Measurements from ENCODE around the gene TRIM74. TPM values are rescaled to one million over a fixed set of nuclear protein-coding genes. Genes with fewer than 3 reads are reported as not detected.

Gene TRIM74
- total and polyA plus RNA-seq, 9 of the 15 experiments (the other 6 are each of a cell fraction or from before 2014, with no cell fraction given) = not detected

DNA sequence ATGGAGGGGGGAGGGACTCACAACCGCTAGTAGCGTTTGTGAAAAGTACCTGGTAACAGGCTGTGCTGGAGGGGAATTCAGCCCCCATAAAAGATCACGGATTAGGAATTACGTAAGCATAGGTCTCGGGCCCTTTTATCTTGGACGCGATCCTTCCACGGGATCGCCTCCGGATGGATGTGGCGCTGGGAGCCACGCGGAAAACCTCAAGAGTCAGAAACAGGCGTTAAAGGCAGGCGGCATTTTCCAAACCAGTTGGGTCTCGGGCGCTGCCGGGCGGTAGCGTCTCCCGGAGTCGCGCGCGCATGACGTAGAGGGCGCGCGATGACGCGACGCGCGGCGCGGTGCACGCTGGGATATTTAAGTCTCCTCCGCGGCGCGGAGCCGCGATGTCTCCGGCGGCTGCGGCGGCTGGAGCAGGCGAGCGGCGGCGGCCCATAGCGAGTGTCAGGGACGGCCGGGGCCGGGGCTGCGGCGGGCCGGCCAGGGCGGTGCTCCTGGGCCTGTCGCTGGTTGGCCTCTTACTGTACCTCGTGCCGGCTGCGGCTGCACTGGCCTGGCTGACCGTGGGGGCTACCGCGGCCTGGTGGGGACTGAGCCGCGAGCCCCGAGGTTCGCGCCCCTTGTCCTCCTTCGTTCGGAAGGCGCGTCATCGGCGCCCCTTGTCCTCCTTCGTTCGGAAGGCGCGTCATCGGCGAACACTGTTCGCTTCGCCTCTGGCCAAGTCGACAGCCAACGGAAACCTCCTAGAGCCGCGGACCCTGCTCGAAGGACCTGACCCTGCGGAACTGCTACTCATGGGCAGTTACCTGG, 44.3 kb downstream of the TRIM74 start, which contains the start of gene POM121 (continued):
- TF ChIP-seq, protein P1, sequence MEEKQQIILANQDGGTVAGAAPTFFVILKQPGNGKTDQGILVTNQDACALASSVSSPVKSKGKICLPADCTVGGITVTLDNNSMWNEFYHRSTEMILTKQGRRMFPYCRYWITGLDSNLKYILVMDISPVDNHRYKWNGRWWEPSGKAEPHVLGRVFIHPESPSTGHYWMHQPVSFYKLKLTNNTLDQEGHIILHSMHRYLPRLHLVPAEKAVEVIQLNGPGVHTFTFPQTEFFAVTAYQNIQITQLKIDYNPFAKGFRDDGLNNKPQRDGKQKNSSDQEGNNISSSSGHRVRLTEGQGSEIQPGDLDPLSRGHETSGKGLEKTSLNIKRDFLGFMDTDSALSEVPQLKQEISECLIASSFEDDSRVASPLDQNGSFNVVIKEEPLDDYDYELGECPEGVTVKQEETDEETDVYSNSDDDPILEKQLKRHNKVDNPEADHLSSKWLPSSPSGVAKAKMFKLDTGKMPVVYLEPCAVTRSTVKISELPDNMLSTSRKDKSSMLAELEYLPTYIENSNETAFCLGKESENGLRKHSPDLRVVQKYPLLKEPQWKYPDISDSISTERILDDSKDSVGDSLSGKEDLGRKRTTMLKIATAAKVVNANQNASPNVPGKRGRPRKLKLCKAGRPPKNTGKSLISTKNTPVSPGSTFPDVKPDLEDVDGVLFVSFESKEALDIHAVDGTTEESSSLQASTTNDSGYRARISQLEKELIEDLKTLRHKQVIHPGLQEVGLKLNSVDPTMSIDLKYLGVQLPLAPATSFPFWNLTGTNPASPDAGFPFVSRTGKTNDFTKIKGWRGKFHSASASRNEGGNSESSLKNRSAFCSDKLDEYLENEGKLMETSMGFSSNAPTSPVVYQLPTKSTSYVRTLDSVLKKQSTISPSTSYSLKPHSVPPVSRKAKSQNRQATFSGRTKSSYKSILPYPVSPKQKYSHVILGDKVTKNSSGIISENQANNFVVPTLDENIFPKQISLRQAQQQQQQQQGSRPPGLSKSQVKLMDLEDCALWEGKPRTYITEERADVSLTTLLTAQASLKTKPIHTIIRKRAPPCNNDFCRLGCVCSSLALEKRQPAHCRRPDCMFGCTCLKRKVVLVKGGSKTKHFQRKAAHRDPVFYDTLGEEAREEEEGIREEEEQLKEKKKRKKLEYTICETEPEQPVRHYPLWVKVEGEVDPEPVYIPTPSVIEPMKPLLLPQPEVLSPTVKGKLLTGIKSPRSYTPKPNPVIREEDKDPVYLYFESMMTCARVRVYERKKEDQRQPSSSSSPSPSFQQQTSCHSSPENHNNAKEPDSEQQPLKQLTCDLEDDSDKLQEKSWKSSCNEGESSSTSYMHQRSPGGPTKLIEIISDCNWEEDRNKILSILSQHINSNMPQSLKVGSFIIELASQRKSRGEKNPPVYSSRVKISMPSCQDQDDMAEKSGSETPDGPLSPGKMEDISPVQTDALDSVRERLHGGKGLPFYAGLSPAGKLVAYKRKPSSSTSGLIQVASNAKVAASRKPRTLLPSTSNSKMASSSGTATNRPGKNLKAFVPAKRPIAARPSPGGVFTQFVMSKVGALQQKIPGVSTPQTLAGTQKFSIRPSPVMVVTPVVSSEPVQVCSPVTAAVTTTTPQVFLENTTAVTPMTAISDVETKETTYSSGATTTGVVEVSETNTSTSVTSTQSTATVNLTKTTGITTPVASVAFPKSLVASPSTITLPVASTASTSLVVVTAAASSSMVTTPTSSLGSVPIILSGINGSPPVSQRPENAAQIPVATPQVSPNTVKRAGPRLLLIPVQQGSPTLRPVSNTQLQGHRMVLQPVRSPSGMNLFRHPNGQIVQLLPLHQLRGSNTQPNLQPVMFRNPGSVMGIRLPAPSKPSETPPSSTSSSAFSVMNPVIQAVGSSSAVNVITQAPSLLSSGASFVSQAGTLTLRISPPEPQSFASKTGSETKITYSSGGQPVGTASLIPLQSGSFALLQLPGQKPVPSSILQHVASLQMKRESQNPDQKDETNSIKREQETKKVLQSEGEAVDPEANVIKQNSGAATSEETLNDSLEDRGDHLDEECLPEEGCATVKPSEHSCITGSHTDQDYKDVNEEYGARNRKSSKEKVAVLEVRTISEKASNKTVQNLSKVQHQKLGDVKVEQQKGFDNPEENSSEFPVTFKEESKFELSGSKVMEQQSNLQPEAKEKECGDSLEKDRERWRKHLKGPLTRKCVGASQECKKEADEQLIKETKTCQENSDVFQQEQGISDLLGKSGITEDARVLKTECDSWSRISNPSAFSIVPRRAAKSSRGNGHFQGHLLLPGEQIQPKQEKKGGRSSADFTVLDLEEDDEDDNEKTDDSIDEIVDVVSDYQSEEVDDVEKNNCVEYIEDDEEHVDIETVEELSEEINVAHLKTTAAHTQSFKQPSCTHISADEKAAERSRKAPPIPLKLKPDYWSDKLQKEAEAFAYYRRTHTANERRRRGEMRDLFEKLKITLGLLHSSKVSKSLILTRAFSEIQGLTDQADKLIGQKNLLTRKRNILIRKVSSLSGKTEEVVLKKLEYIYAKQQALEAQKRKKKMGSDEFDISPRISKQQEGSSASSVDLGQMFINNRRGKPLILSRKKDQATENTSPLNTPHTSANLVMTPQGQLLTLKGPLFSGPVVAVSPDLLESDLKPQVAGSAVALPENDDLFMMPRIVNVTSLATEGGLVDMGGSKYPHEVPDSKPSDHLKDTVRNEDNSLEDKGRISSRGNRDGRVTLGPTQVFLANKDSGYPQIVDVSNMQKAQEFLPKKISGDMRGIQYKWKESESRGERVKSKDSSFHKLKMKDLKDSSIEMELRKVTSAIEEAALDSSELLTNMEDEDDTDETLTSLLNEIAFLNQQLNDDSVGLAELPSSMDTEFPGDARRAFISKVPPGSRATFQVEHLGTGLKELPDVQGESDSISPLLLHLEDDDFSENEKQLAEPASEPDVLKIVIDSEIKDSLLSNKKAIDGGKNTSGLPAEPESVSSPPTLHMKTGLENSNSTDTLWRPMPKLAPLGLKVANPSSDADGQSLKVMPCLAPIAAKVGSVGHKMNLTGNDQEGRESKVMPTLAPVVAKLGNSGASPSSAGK (IDR thresholded peaks at IDR 0.05) = peak; percentile 30; the same call in 1 of the 2 replicates
- TF ChIP-seq, protein P2, sequence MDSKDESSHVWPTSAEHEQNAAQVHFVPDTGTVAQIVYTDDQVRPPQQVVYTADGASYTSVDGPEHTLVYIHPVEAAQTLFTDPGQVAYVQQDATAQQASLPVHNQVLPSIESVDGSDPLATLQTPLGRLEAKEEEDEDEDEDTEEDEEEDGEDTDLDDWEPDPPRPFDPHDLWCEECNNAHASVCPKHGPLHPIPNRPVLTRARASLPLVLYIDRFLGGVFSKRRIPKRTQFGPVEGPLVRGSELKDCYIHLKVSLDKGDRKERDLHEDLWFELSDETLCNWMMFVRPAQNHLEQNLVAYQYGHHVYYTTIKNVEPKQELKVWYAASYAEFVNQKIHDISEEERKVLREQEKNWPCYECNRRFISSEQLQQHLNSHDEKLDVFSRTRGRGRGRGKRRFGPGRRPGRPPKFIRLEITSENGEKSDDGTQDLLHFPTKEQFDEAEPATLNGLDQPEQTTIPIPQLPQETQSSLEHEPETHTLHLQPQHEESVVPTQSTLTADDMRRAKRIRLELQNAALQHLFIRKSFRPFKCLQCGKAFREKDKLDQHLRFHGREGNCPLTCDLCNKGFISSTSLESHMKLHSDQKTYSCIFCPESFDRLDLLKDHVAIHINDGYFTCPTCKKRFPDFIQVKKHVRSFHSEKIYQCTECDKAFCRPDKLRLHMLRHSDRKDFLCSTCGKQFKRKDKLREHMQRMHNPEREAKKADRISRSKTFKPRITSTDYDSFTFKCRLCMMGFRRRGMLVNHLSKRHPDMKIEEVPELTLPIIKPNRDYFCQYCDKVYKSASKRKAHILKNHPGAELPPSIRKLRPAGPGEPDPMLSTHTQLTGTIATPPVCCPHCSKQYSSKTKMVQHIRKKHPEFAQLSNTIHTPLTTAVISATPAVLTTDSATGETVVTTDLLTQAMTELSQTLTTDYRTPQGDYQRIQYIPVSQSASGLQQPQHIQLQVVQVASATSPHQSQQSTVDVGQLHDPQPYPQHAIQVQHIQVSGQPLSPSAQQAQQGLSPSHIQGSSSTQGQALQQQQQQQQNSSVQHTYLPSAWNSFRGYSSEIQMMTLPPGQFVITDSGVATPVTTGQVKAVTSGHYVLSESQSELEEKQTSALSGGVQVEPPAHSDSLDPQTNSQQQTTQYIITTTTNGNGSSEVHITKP (IDR thresholded peaks at IDR 0.05; ENCODE audit: partially characterized antibody) = no peak
- TF ChIP-seq SNIP1 (IDR thresholded peaks at IDR 0.05; ENCODE audit: low read depth) = 0 out of 2 replicates have a peak, but pooled peaks have one; percentile 34
- TF ChIP-seq MYBL2 (IDR thresholded peaks at IDR 0.05; ENCODE audit: low read depth) = no peak
- no peak for TF ChIP-seq MYBL2 (CRISPR knock-in tag; IDR thresholded peaks at IDR 0.05; ENCODE audit: borderline replicate concordance)
- no peak for TF ChIP-seq MYNN (IDR thresholded peaks at IDR 0.05)
- no peak for TF ChIP-seq MYNN (CRISPR knock-in tag; IDR thresholded peaks at IDR 0.05)
- TF ChIP-seq MTA3 (IDR thresholded peaks at IDR 0.05; ENCODE audit: borderline replicate concordance) = peak; percentile 59; the same call in 1 of the 2 replicates
- no peak for TF ChIP-seq ZC3H8 (IDR thresholded peaks at IDR 0.05)
- TF ChIP-seq, protein P3, sequence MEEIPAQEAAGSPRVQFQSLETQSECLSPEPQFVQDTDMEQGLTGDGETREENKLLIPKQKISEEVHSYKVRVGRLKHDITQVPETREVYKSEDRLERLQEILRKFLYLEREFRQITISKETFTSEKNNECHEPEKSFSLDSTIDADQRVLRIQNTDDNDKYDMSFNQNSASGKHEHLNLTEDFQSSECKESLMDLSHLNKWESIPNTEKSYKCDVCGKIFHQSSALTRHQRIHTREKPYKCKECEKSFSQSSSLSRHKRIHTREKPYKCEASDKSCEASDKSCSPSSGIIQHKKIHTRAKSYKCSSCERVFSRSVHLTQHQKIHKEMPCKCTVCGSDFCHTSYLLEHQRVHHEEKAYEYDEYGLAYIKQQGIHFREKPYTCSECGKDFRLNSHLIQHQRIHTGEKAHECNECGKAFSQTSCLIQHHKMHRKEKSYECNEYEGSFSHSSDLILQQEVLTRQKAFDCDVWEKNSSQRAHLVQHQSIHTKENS (CRISPR knock-in tag; IDR thresholded peaks at IDR 0.05) = no peak
- TF ChIP-seq E2F3 (CRISPR knock-in tag; IDR thresholded peaks at IDR 0.05) = 0 out of 2 replicates have a peak, but pooled peaks have one; percentile 17

Measured in K562 (cell line).